Measurements from ENCODE around the gene TTC9.

The TTC9 gene

DNA sequence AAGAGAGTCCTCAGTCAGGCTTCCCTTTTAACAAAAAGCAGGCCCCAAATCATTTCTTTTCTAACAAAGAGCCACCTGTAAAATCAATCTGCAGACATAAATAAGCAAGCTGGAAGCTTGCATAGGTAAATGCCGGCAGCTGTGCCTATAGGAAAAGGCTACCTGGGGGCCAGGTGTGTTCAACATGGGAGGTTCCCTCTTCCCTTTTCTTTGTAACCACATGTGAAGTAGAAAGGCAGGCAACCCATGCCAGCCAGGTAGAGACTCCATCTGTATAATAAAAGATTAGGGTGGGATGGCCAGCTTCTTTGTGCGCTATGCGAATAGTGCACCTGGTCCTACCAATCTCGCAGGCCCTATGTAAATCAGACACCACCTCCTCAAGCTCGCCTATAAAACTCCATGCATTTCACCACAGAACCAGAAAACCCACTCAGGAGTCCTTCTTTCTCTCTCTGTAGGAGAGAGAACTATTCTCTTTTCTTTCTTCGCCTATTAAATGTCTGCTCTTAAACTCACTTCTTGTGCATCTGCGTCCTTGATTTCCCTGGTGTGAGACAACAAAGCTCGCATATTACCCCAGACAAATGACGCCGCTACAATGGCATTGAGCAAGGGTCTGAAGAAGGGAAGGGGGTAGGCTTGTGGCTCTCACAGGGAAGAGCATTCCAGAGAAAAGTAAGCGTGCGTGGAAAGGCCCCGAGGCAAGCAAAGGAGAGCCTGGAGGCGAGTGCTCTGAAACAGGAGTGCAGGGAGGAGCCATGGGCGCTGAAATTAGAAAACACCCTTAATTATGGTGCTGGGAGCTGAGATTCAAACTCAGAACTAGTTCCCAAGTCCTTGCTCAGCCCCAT, 67.2 kb downstream of the TTC9 start:
- Histone ChIP-seq H3K9me2 (replicated peaks; ENCODE audit: low read depth, low read length) (no peaks in the 10 kb centered on the region), H2AFZ (ENCODE audit: low read length) (no peak overlapping the region), H3F3A (ENCODE audit: low read depth) (no peaks in the 10 kb centered on the region), H4K20me1 (ENCODE audit: insufficient read depth, low read length, poor library complexity, severe bottlenecking) (no peaks in the 10 kb centered on the region), H3K4me1 (ENCODE audit: insufficient read depth, low read length, poor library complexity, severe bottlenecking) (no peaks in the 10 kb centered on the region), H3K9me3 (ENCODE audit: insufficient read depth, low read depth, low read length) (no peaks in the 10 kb centered on the region), H3K4me3 (ENCODE audit: low read length, poor library complexity, severe bottlenecking) (no peak overlapping the region), H3K27me3 (ENCODE audit: insufficient read depth, low read length, poor library complexity, severe bottlenecking) (no peaks in the 10 kb centered on the region), H3K9ac (ENCODE audit: low read depth, low read length, poor library complexity, severe bottlenecking) (no peak overlapping the region), H3K79me2 (ENCODE audit: insufficient read depth, low read length) (no peaks in the 10 kb centered on the region), H3K36me3 (ENCODE audit: insufficient read depth, low read length) (no peaks in the 10 kb centered on the region), H3K4me2 (ENCODE audit: low read depth, low read length, poor library complexity, severe bottlenecking) (no peak overlapping the region)
- TF ChIP-seq EZH2phosphoT487 (IDR thresholded peaks at IDR 0.05; ENCODE audit: borderline replicate concordance) (no peak), CTCF (conservative IDR thresholded peaks at IDR 0.05; ENCODE audit: low read length) (no peak)

DNA sequence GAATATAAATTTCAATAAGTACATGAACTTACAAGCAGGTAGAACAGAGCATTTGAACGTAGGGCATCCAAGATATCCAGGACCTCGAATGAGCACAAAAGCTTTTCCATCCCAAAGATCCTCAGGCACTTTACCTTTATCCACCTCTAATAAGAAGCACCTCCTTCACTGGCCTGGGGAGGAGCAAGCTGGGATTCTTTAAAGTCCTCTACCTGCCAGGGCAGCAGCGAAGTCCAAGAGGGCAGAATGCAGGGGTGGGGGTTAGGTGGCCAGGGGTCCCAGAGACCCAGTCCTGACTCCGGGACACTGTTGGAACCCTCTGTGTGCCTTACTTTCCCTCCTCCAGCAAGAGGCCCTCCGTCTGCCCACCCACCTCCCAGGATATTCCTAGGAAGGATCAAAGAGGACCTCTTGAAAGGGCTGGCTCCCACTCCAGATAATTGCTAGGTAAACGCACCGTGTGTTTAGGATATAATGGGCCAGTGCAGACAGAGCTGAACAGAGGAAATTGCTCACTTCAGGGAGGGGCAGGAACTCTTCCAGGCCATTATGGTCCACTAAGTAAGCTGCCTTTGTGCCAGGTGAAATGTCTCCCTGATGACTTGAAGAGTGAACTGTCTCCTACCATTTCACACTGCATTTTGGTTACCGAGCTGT, 68.1 kb downstream of the TTC9 start:
- Histone ChIP-seq H3K4me3 (ENCODE audit: low read length, poor library complexity, severe bottlenecking) (no peak overlapping the region), H3K79me2 (ENCODE audit: insufficient read depth, low read length) (no peaks in the 10 kb centered on the region), H3K4me1 (ENCODE audit: insufficient read depth, low read length, poor library complexity, severe bottlenecking) (no peaks in the 10 kb centered on the region), H4K20me1 (ENCODE audit: insufficient read depth, low read length, poor library complexity, severe bottlenecking) (no peaks in the 10 kb centered on the region), H3K9me2 (replicated peaks; ENCODE audit: low read depth, low read length) (no peaks in the 10 kb centered on the region), H3K4me2 (ENCODE audit: low read depth, low read length, poor library complexity, severe bottlenecking) (no peak overlapping the region), H3K9me3 (ENCODE audit: insufficient read depth, low read depth, low read length) (no peaks in the 10 kb centered on the region), H3F3A (ENCODE audit: low read depth) (no peaks in the 10 kb centered on the region), H3K36me3 (ENCODE audit: insufficient read depth, low read length) (no peaks in the 10 kb centered on the region), H3K9ac (ENCODE audit: low read depth, low read length, poor library complexity, severe bottlenecking) (no peak overlapping the region), H2AFZ (ENCODE audit: low read length) (no peak overlapping the region), H3K27me3 (ENCODE audit: insufficient read depth, low read length, poor library complexity, severe bottlenecking) (no peaks in the 10 kb centered on the region)
- TF ChIP-seq EZH2phosphoT487 (IDR thresholded peaks at IDR 0.05; ENCODE audit: borderline replicate concordance) (no peak), CTCF (conservative IDR thresholded peaks at IDR 0.05; ENCODE audit: low read length) (no peak)

GRCh38 chr14:70711451-70711850, 69.7 kb downstream of the TTC9 start:
- H3F3A ChIP-seq (ENCODE audit: low read depth) = no peaks in the 10 kb centered on the region
- no peaks in the 10 kb centered on the region for H3K27me3 ChIP-seq (ENCODE audit: insufficient read depth, low read length, poor library complexity, severe bottlenecking)
- no peak overlapping the region for H3K9ac ChIP-seq (ENCODE audit: low read depth, low read length, poor library complexity, severe bottlenecking)

More at GRCh38 chr14:70711451-70711850, 69.7 kb downstream of the TTC9 start:
- Histone ChIP-seq H3K9me2 (replicated peaks; ENCODE audit: low read depth, low read length) (no peaks in the 10 kb centered on the region), H3K4me1 (ENCODE audit: insufficient read depth, low read length, poor library complexity, severe bottlenecking) (no peaks in the 10 kb centered on the region), H3K4me3 (ENCODE audit: low read length, poor library complexity, severe bottlenecking) (no peak overlapping the region), H3K4me2 (ENCODE audit: low read depth, low read length, poor library complexity, severe bottlenecking) (no peak overlapping the region), H3K36me3 (ENCODE audit: insufficient read depth, low read length) (no peaks in the 10 kb centered on the region), H3K9me3 (ENCODE audit: insufficient read depth, low read depth, low read length) (no peaks in the 10 kb centered on the region), H4K20me1 (ENCODE audit: insufficient read depth, low read length, poor library complexity, severe bottlenecking) (no peaks in the 10 kb centered on the region), H2AFZ (ENCODE audit: low read length) (no peak overlapping the region), H3K79me2 (ENCODE audit: insufficient read depth, low read length) (no peaks in the 10 kb centered on the region)
- TF ChIP-seq EZH2phosphoT487 (IDR thresholded peaks at IDR 0.05; ENCODE audit: borderline replicate concordance) (no peak), CTCF (conservative IDR thresholded peaks at IDR 0.05; ENCODE audit: low read length) (no peak)

Measured in Loucy (cell line).